ENCODE measurements around the gene STX8. TPM values are rescaled to one million over a fixed set of nuclear protein-coding genes. Genes with fewer than 3 reads are reported as not detected.

STX8 gene
- total RNA-seq, 2 donors from 2014 or later, result 38.8 to 60.8 TPM

DNA sequence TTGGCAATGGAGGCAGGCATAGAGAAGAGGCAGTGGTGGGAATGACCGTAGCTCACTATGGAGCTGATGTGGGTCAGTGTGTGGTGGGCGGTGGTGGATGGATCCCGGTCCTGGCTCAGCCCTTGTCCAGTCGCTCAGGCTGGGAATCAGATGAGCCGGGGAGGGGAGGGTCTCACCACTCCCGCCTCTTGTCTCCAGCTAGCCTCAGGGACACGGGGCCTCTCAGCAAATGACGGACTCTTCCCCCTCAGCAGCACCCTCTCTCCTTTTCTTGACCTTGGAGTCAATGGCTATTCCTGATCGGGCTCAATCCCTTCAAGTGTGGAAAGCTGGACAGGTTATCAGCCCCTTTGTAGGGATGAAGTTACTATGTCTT lies 345.8 kb downstream of the STX8 start:
- Histone ChIP-seq H3K4me1 (no peaks in the 10 kb centered on the region), H3K4me3 (no peak overlapping the region), H3K36me3 (no peaks in the 10 kb centered on the region), H3K27me3 (no peaks in the 10 kb centered on the region), H3K9me3 (no peaks in the 10 kb centered on the region), H3K27ac (no peak overlapping the region)
- TF ChIP-seq, protein P1, sequence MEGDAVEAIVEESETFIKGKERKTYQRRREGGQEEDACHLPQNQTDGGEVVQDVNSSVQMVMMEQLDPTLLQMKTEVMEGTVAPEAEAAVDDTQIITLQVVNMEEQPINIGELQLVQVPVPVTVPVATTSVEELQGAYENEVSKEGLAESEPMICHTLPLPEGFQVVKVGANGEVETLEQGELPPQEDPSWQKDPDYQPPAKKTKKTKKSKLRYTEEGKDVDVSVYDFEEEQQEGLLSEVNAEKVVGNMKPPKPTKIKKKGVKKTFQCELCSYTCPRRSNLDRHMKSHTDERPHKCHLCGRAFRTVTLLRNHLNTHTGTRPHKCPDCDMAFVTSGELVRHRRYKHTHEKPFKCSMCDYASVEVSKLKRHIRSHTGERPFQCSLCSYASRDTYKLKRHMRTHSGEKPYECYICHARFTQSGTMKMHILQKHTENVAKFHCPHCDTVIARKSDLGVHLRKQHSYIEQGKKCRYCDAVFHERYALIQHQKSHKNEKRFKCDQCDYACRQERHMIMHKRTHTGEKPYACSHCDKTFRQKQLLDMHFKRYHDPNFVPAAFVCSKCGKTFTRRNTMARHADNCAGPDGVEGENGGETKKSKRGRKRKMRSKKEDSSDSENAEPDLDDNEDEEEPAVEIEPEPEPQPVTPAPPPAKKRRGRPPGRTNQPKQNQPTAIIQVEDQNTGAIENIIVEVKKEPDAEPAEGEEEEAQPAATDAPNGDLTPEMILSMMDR (IDR thresholded peaks at IDR 0.05), result no peak
- DNase-seq (ENCODE audit: low spot score), result no peak

DNA sequence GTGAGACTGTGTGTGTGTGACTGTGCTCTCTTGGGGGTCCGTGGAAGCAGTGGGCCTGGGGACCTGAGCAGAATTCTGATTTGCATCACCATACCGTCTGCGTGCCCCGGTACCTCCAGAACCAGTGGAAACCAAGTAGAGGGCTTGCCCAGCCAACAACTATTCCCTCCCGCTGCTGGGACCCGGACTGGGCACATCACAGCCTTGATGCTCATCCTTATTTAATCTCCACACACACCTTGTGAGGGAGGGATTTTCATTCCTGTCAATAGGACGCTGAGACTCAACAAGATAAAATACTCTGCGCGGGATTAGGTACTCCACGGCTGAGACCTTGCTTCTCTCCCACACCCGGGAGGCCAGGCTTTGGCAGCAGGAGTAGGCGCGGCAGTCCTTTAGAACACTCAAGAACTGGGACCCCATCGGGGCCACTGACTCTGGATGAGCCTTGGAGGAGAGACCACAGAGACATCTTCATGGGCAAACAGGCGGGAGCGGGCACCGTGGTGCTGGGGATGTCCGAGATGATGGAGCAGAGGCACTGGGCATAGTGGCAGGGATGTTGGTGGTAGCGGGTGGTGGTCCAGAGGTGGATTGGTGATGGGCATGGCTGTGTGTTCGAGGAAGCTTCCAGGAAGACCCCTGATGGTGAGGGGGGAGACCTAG lies 346.3 kb downstream of the STX8 start:
- Histone ChIP-seq H3K4me3 (no peak overlapping the region), H3K36me3 (no peaks in the 10 kb centered on the region), H3K27me3 (no peaks in the 10 kb centered on the region), H3K9me3 (no peaks in the 10 kb centered on the region), H3K27ac (no peak overlapping the region), H3K4me1 (no peaks in the 10 kb centered on the region)
- TF ChIP-seq, protein P1 (IDR thresholded peaks at IDR 0.05), result no peak
- no peak for DNase-seq (ENCODE audit: low spot score)

DNA sequence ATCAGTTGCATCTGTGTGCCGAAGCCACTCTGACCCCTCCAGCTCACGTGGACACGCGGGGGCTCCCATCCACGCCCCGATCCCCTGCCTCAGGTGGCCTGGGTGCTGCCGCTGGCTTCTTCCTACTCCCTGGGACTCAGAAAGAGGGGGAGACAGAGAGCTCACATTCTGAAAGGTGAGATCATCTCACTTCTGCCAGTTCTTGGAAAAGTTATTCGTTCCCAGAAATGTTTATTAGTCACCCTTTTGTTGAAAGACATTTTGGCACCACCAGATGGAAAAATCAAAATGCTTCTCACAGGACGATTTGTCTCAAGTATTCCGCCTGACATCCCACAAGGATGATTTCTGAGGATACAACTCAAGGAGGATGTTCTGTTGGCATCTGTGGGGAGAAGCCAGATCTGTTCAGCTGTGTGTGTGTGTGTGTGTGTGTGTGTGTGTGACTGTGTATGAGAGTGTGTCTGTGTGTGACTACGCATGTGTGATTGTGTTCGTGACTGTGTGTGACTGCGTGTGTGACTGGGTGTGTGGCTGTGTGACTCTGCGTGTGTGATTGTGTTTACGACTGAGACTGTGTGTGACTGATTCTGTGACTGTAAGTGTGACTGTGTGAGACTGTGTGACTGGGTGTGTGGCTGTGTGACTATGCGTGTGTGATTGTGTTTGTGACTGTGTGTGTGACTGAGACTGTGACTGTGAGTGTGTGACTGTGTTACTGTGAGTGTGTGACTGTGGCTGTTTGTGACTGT lies 347.0 kb downstream of the STX8 start:
- Histone ChIP-seq H3K4me3 (no peak overlapping the region), H3K27me3 (no peaks in the 10 kb centered on the region), H3K4me1 (no peaks in the 10 kb centered on the region), H3K36me3 (no peaks in the 10 kb centered on the region), H3K27ac (peak overlapping the region in 1 of 2 donors; percentile 18), H3K9me3 (no peaks in the 10 kb centered on the region)
- DNase-seq (ENCODE audit: low spot score), result no peak
- TF ChIP-seq, protein P1 (IDR thresholded peaks at IDR 0.05), result no peak

DNA sequence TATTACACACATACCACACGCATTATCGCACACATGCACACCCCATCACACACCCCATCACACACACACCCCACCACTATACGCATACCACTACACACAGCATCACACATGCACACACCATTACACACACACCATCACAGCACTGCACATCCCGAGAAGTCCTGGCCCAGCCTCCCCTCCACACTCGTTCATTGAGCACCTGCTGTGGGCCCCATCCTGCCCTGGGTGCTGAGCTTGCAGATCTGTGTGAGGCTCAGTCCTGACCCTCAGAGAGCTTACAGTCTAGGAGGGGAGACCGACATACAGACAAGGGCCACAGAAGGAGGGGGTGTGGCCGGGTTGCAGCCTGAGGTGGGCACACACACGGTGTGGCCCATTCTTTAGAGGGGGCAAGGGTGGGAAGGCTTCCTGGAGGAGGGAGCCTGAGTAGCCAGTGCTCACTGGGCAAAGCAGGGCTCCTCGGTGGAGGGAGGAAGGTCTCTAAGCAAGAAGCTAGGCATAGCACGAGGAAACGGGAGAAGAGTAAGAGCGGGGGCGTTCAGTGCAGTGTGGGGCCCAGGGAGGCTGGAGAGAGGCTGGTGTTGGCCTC lies 347.7 kb downstream of the STX8 start:
- no peak for DNase-seq (ENCODE audit: low spot score)
- no peak overlapping the region for H3K4me3 ChIP-seq
- H3K4me1 ChIP-seq, result no peaks in the 10 kb centered on the region

DNA sequence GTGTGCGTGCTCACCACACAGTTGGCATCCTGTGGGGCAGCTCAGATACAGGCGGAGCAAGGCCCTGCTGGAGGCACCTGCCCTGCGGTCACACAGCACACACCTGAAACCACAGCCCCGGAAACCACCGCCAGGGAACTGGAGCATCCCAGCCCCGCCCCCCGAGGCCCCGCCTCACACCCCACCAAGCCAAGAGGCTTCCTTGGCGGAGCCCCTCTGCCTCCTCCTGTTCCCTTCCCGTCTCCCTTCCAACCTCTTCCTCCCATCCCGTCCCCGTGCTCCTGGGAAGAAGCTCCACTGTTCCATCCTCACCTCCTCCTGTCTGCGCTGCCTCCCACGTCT lies 348.9 kb downstream of the STX8 start:
- no peaks in the 10 kb centered on the region for H3K4me1 ChIP-seq
- no peak overlapping the region for H3K27ac ChIP-seq
- H3K9me3 ChIP-seq, result no peaks in the 10 kb centered on the region
- no peak for DNase-seq (ENCODE audit: low spot score)
- H3K27me3 ChIP-seq, result no peaks in the 10 kb centered on the region
- H3K36me3 ChIP-seq, result peaks cover 9% of the 10 kb centered on the region
- no peak overlapping the region for H3K4me3 ChIP-seq
- TF ChIP-seq, protein P1 (IDR thresholded peaks at IDR 0.05), result no peak

More for the DNA sequence above, 347.7 kb downstream of the STX8 start:
- no peaks in the 10 kb centered on the region for H3K9me3 ChIP-seq
- peak overlapping the region in 1 of 2 donors; percentile 18 for H3K27ac ChIP-seq
- peaks cover 1% of the 10 kb centered on the region for H3K36me3 ChIP-seq
- TF ChIP-seq, protein P1 (IDR thresholded peaks at IDR 0.05), result no peak
- H3K27me3 ChIP-seq, result no peaks in the 10 kb centered on the region
